Measurements from ENCODE around the gene DIPK1B. TPM values are rescaled to one million over a fixed set of nuclear protein-coding genes. Genes with fewer than 3 reads are reported as not detected.

The DIPK1B gene
- total and polyA plus RNA-seq, 2 experiments from 2014 or later = 162 to 188 TPM

DNA sequence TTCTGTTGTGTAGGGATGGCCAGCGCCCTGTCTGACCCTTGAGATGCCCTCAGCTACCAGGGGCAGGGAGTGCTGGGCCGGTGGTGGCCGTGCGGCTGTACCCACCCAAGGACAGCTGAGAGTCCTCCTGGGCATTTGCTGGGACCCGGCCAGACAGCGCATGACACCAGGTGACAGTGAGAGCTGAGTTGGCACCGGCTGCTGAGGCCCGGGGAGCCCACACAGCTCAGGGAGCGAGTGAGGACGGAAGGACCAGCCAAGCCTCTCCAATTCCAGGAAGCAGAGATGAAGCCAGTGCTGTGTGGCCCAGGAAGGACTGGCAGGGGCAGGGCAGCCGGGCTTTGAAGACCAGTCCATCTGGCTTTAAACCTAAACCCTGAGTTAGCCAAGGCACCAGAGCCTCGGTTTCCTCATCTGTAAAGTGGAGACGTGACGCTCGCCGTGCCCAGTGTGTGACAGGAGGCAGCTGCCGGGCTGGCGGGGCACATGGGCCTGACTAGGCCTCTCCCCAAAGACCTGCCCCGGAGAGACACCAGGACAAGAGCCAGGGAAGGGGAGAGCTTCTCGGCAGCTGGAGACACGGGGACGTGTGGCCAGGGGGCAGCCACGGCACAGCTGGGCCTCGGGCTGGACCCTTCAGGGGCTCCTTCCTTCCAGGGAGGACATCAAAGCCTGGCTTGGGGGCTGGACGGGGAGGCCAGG lies 22.1 kb upstream of the DIPK1B start:
- TF ChIP-seq, protein P1, sequence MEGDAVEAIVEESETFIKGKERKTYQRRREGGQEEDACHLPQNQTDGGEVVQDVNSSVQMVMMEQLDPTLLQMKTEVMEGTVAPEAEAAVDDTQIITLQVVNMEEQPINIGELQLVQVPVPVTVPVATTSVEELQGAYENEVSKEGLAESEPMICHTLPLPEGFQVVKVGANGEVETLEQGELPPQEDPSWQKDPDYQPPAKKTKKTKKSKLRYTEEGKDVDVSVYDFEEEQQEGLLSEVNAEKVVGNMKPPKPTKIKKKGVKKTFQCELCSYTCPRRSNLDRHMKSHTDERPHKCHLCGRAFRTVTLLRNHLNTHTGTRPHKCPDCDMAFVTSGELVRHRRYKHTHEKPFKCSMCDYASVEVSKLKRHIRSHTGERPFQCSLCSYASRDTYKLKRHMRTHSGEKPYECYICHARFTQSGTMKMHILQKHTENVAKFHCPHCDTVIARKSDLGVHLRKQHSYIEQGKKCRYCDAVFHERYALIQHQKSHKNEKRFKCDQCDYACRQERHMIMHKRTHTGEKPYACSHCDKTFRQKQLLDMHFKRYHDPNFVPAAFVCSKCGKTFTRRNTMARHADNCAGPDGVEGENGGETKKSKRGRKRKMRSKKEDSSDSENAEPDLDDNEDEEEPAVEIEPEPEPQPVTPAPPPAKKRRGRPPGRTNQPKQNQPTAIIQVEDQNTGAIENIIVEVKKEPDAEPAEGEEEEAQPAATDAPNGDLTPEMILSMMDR (IDR thresholded peaks at IDR 0.05; ENCODE audit: low read depth, low read length) = no peak
- H3K27ac ChIP-seq = no peak overlapping the region
- peaks cover 11% of the 10 kb centered on the region for H3K4me1 ChIP-seq (ENCODE audit: low read depth)
- no peaks in the 10 kb centered on the region for H3K27me3 ChIP-seq
- no peaks in the 10 kb centered on the region for H3K9me3 ChIP-seq (ENCODE audit: low read depth)
- H3K4me3 ChIP-seq = no peak overlapping the region
- DNase-seq (ENCODE audit: low read depth in 1 of 2, low spot score in 1 of 2) = no peak
- no peaks in the 10 kb centered on the region for H3K36me3 ChIP-seq

DNA sequence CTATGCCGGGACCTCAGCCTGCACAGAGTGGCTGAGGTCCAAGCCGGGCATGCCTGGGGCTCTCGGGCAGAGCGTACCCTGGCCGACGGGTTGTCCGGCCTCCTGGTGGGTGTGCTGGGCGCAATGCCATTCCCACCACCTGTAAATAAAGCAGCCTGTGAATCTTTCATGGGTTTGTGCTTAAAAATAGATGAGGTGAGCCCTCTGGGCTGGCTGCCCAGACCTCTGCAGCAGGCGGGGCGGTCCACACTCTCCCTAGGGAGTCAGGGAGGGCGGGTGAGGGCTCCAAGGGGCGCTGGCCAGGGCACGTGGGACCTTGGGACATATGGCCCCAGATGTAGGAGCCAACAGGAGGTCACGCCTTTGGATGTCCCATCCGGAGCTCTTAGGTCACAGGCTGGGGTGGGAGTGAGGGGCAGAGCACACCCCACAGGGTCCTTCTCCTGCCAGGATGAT lies 21.5 kb upstream of the DIPK1B start:
- Histone ChIP-seq H3K27ac (no peak overlapping the region), H3K4me1 (ENCODE audit: low read depth) (peaks cover 7% of the 10 kb centered on the region)

DNA sequence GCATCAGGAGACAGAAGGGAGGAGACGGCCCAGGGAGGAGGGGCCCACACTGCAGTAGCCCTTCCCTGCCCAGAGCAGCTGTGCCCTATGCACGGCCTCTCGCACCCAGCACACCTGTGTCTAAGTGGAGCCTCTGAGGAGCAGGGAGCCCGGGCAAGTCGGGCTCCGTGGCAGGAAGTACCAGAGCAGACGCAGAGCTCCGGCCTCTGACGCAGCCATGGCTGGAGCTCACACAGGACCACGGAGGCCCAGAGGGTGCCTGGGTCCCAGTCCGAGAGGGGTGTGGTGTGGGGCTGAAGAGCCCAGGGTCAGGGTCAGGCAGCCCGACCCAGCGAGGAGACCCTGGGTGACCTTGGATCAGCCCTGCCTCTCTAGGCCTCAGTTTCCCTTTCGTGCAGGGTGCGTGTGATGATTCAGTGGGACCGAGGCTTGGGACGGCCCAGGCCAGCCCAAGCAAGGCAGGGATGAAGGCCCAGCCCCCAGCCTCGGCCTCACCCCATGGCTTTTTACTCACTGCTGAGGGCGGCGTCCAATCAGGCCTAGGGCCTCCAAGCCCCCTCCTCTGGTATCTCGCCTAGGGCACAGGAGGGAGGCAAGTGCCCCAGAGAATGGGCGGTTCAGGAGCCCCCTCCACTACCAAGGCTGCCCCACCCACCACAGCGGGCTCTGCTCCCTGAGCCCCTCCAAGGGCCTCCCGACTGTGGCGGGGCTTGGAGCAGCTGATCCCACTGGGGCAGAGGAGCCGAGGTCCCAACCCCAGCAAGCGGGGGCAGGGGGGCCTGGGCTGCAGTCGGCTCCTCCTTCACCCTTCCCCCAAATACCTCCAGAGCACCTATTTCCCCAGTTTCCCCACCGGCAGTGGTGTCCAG lies 20.8 kb upstream of the DIPK1B start:
- Histone ChIP-seq H3K4me1 (ENCODE audit: low read depth) (no peaks in the 10 kb centered on the region), H3K9me3 (ENCODE audit: low read depth) (no peaks in the 10 kb centered on the region), H3K4me3 (no peak overlapping the region), H3K27me3 (no peaks in the 10 kb centered on the region), H3K27ac (no peak overlapping the region), H3K36me3 (no peaks in the 10 kb centered on the region)
- no peak for DNase-seq (ENCODE audit: low read depth in 1 of 2, low spot score in 1 of 2)
- TF ChIP-seq, protein P1 (IDR thresholded peaks at IDR 0.05; ENCODE audit: low read depth, low read length) = no peak

More for the DNA sequence above, 21.5 kb upstream of the DIPK1B start:
- H3K4me3 ChIP-seq = no peak overlapping the region
- no peaks in the 10 kb centered on the region for H3K27me3 ChIP-seq
- H3K36me3 ChIP-seq = no peaks in the 10 kb centered on the region
- DNase-seq (ENCODE audit: low read depth in 1 of 2, low spot score in 1 of 2) = no peak
- H3K9me3 ChIP-seq (ENCODE audit: low read depth) = no peaks in the 10 kb centered on the region
- TF ChIP-seq, protein P1 (IDR thresholded peaks at IDR 0.05; ENCODE audit: low read depth, low read length) = no peak

DNA sequence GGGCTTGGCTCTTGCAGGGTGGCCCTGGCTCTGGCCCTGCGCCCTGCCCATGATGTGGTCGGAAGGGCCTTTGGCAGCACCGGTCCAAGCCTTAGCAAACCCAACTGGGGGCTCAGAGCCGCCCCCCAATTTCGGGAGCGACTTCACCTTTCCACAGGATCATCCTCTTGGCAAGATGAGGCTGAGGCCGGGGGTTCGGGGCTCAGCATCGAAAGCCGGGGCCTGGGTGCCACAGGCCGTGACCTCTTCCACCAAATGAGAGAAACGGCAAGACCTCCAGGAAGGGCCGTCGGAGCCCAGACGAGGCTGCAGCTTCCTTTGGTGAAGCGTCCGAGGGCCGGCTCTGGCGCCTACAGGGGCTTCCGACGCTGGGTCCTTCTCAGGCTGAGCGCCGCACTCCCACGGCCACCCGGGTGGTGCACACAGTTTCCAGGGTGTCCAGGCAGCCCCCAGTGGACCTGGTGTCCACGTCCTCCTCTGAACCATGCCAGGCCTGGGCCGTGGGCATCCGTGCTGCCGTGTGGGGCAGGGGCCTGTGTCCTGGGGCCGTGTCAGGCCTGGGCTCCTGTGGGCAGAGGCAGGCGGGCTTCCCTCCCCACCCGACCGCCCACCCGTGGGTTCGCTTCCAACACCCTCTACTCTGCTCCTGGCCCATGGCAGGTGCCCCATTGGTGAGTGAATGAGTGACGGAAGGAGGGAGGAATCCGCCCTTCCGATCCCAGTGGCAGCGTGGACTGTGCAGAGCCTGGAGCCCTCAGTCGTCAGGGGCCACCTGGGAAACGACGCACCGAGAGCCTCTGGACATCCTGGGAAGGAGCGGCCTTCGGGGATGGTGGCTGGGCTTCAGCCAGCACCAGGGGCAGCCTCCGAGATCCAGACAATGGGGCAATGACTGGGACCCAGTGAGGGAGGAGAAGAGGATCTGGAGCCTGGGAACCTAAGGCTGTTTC lies 19.9 kb upstream of the DIPK1B start:
- no peaks in the 10 kb centered on the region for H3K27me3 ChIP-seq
- DNase-seq (ENCODE audit: low read depth in 1 of 2, low spot score in 1 of 2) = no peak
- no peaks in the 10 kb centered on the region for H3K4me1 ChIP-seq (ENCODE audit: low read depth)
- H3K9me3 ChIP-seq (ENCODE audit: low read depth) = no peaks in the 10 kb centered on the region
- H3K4me3 ChIP-seq = no peak overlapping the region
- TF ChIP-seq, protein P1 (IDR thresholded peaks at IDR 0.05; ENCODE audit: low read depth, low read length) = no peak
- H3K36me3 ChIP-seq = no peaks in the 10 kb centered on the region
- H3K27ac ChIP-seq = no peak overlapping the region

DNA sequence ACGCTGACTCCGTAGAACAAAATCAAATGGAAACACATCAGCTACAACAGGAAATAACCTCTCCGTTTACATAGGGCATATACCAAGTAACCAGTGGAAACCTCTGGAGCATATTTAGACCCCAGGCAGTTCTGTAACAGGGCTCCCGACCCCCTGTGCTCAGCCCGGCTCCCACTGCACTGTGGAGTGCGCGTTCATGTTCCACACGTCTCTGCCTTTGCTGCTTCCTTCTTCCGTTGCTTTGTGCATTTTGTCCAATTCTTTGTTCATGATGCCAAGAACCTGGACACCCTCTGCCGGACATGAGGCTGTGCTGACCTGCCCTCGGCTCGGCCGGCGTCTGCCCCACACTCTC lies 19.3 kb upstream of the DIPK1B start:
- no peak for DNase-seq (ENCODE audit: low read depth in 1 of 2, low spot score in 1 of 2)
- no peak overlapping the region for H3K4me3 ChIP-seq
- H3K27ac ChIP-seq = no peak overlapping the region
- H3K4me1 ChIP-seq (ENCODE audit: low read depth) = no peaks in the 10 kb centered on the region
- TF ChIP-seq, protein P1 (IDR thresholded peaks at IDR 0.05; ENCODE audit: low read depth, low read length) = no peak
- no peaks in the 10 kb centered on the region for H3K36me3 ChIP-seq
- no peaks in the 10 kb centered on the region for H3K9me3 ChIP-seq (ENCODE audit: low read depth)
- no peaks in the 10 kb centered on the region for H3K27me3 ChIP-seq
